GM12892 (cell line): Measurements from ENCODE around the gene TAAR2.
"Not testable (repeated sequence)": the region's sequence is repeated elsewhere in the genome, so short reads cannot be mapped to it uniquely, and the experiment has no call there.

ENCODE experiments used
- DNase-seq: peaks from one replicate; pipeline ENCODE4 v3.0.0; 2011; ENCODE audit not compliant: insufficient read length
- FAIRE-seq: peaks from 2 replicates; lab custom pipeline; 2011; peaks lifted over from hg19 to GRCh38; lab: Jason Lieb, UNC
- POLR2A ChIP-seq: IDR thresholded peaks from 2 replicates; pipeline ENCODE4 v1.6.1; 2011; ENCODE audit warnings: low read depth, low read length, control low read depth
- POLR2AphosphoS5 ChIP-seq: IDR thresholded peaks from 2 replicates; pipeline ENCODE4 v1.6.1; 2011; ENCODE audit warnings: low read depth, low read length, control low read depth
- TAF1 ChIP-seq: IDR thresholded peaks from 2 replicates; pipeline ENCODE4 v1.6.1; 2011; ENCODE audit warnings: low read depth, mild to moderate bottlenecking, control low read depth, low read length, borderline replicate concordance

TAAR2 gene

GRCh38 chr6:132607544-132608233 lies 16.4 kb downstream of the TAAR2 start:
- no peak for FAIRE-seq
- no peak for DNase-seq
- TF ChIP-seq POLR2A (no peak), TAF1 (no peak), POLR2AphosphoS5 (no peak)

- TF ChIP-seq POLR2AphosphoS5 (no peak), POLR2A (no peak), TAF1 (no peak)
- no peak for FAIRE-seq
- DNase-seq: no peak
Observed at GRCh38 chr6:132604635-132605152, 19.4 kb downstream of the TAAR2 start.

GRCh38 chr6:132600900-132601299 lies 23.2 kb downstream of the TAAR2 start:
- not testable (repeated sequence) for DNase-seq, FAIRE-seq

GRCh38 chr6:132598473-132598872 lies 25.6 kb downstream of the TAAR2 start:
- DNase-seq (no peak), FAIRE-seq (no peak)
- TF ChIP-seq TAF1: no peak
- TF ChIP-seq POLR2A: no peak
- no peak for TF ChIP-seq POLR2AphosphoS5

- TF ChIP-seq POLR2AphosphoS5: no peak
- TF ChIP-seq TAF1: no peak
- no peak for TF ChIP-seq POLR2A
- no peak for FAIRE-seq
- DNase-seq: no peak
Observed at GRCh38 chr6:132596201-132596600, 27.9 kb downstream of the TAAR2 start.

- DNase-seq (no peak), FAIRE-seq (no peak)
- TF ChIP-seq POLR2A: no peak
- no peak for TF ChIP-seq POLR2AphosphoS5
- TF ChIP-seq TAF1: no peak
Observed at GRCh38 chr6:132592855-132593254, 31.2 kb downstream of the TAAR2 start.

- no peak for FAIRE-seq
- TF ChIP-seq POLR2AphosphoS5 (no peak), TAF1 (no peak), POLR2A (no peak)
- DNase-seq: no peak
Observed at GRCh38 chr6:132590362-132590761, 33.7 kb downstream of the TAAR2 start.

- no peak for TF ChIP-seq POLR2A
- TF ChIP-seq POLR2AphosphoS5: no peak
- no peak for TF ChIP-seq TAF1
- no peak for DNase-seq
- FAIRE-seq: no peak
Observed at GRCh38 chr6:132589454-132589853, 34.6 kb downstream of the TAAR2 start, which contains the start of gene TAAR5. TAAR5 (minus strand) TSS chr6:132589741; CDS start chr6:132589686, 55 bp downstream.

GRCh38 chr6:132587424-132587823 lies 36.7 kb downstream of the TAAR2 start:
- TF ChIP-seq TAF1 (no peak), POLR2AphosphoS5 (no peak), POLR2A (no peak)
- FAIRE-seq (no peak), DNase-seq (no peak)

- TF ChIP-seq POLR2A (no peak), POLR2AphosphoS5 (no peak), TAF1 (no peak)
- DNase-seq: no peak
Observed at GRCh38 chr6:132584698-132585097, 39.4 kb downstream of the TAAR2 start.

GRCh38 chr6:132571774-132572173 lies 52.3 kb downstream of the TAAR2 start:
- no peak for TF ChIP-seq POLR2AphosphoS5
- no peak for TF ChIP-seq TAF1
- no peak for TF ChIP-seq POLR2A
- FAIRE-seq (no peak), DNase-seq (no peak)

More at GRCh38 chr6:132584698-132585097, 39.4 kb downstream of the TAAR2 start:
- FAIRE-seq: no peak

GRCh38 chr6:132570221-132570777 lies 53.8 kb downstream of the TAAR2 start, which contains the start of gene TAAR6:
TAAR6 (plus strand) TSS chr6:132570322; CDS start chr6:132570322, 0 bp downstream.
- TF ChIP-seq POLR2AphosphoS5 (no peak), TAF1 (no peak), POLR2A (no peak)
- DNase-seq (no peak), FAIRE-seq (no peak)
